ENCODE results near the gene FAM78B.
A peak's percentile ranks its signal among the peaks of the same experiment; 100 is the strongest.

The FAM78B gene

GRCh38 chr1:166119471-166119965 is 47.3 kb downstream of the FAM78B start:
- no peak for TF ChIP-seq GATA3 (IDR thresholded peaks at IDR 0.05; ENCODE audit: low read depth, low read length)
- 0 out of 2 replicates have a peak, but pooled peaks have one; percentile 17 for TF ChIP-seq GATA2 (IDR thresholded peaks at IDR 0.05; ENCODE audit: low read depth, low read length)

GRCh38 chr1:166117776-166118175 is 49.0 kb downstream of the FAM78B start:
- TF ChIP-seq GATA3 (IDR thresholded peaks at IDR 0.05; ENCODE audit: low read depth, low read length) (no peak), GATA2 (IDR thresholded peaks at IDR 0.05; ENCODE audit: low read depth, low read length) (no peak)

GRCh38 chr1:166116026-166116425 is 50.8 kb downstream of the FAM78B start:
- TF ChIP-seq GATA3 (IDR thresholded peaks at IDR 0.05; ENCODE audit: low read depth, low read length) (no peak), GATA2 (IDR thresholded peaks at IDR 0.05; ENCODE audit: low read depth, low read length) (no peak)

- TF ChIP-seq GATA3 (IDR thresholded peaks at IDR 0.05; ENCODE audit: low read depth, low read length) (no peak), GATA2 (IDR thresholded peaks at IDR 0.05; ENCODE audit: low read depth, low read length) (no peak)
Observed at GRCh38 chr1:166114419-166114818, 52.4 kb downstream of the FAM78B start.

- TF ChIP-seq GATA3 (IDR thresholded peaks at IDR 0.05; ENCODE audit: low read depth, low read length) (no peak), GATA2 (IDR thresholded peaks at IDR 0.05; ENCODE audit: low read depth, low read length) (no peak)
Observed at GRCh38 chr1:166113630-166114029, 53.2 kb downstream of the FAM78B start.

GRCh38 chr1:166113031-166113430 is 53.8 kb downstream of the FAM78B start:
- TF ChIP-seq GATA3 (IDR thresholded peaks at IDR 0.05; ENCODE audit: low read depth, low read length) (no peak), GATA2 (IDR thresholded peaks at IDR 0.05; ENCODE audit: low read depth, low read length) (no peak)

- no peak for TF ChIP-seq GATA3 (IDR thresholded peaks at IDR 0.05; ENCODE audit: low read depth, low read length)
- no peak for TF ChIP-seq GATA2 (IDR thresholded peaks at IDR 0.05; ENCODE audit: low read depth, low read length)
Observed at GRCh38 chr1:166112425-166112824, 54.4 kb downstream of the FAM78B start.

GRCh38 chr1:166111430-166111829 is 55.4 kb downstream of the FAM78B start:
- TF ChIP-seq GATA2 (IDR thresholded peaks at IDR 0.05; ENCODE audit: low read depth, low read length) (no peak), GATA3 (IDR thresholded peaks at IDR 0.05; ENCODE audit: low read depth, low read length) (no peak)

GRCh38 chr1:166090244-166090643 is 76.6 kb downstream of the FAM78B start:
- TF ChIP-seq GATA3 (IDR thresholded peaks at IDR 0.05; ENCODE audit: low read depth, low read length), result no peak
- TF ChIP-seq GATA2 (IDR thresholded peaks at IDR 0.05; ENCODE audit: low read depth, low read length), result no peak

GRCh38 chr1:166089804-166090203 is 77.0 kb downstream of the FAM78B start:
- TF ChIP-seq GATA3 (IDR thresholded peaks at IDR 0.05; ENCODE audit: low read depth, low read length), result no peak
- no peak for TF ChIP-seq GATA2 (IDR thresholded peaks at IDR 0.05; ENCODE audit: low read depth, low read length)

- TF ChIP-seq GATA2 (IDR thresholded peaks at IDR 0.05; ENCODE audit: low read depth, low read length) (no peak), GATA3 (IDR thresholded peaks at IDR 0.05; ENCODE audit: low read depth, low read length) (no peak)
Observed at GRCh38 chr1:166088572-166088955, 78.2 kb downstream of the FAM78B start.

- no peak for TF ChIP-seq GATA3 (IDR thresholded peaks at IDR 0.05; ENCODE audit: low read depth, low read length)
- TF ChIP-seq GATA2 (IDR thresholded peaks at IDR 0.05; ENCODE audit: low read depth, low read length), result no peak
Observed at GRCh38 chr1:166087734-166088571, 78.8 kb downstream of the FAM78B start.

GRCh38 chr1:166086113-166086883 is 80.5 kb downstream of the FAM78B start:
- TF ChIP-seq GATA2 (IDR thresholded peaks at IDR 0.05; ENCODE audit: low read depth, low read length) (no peak), GATA3 (IDR thresholded peaks at IDR 0.05; ENCODE audit: low read depth, low read length) (no peak)

GRCh38 chr1:166084613-166085012 is 82.2 kb downstream of the FAM78B start:
- TF ChIP-seq GATA2 (IDR thresholded peaks at IDR 0.05; ENCODE audit: low read depth, low read length) (no peak), GATA3 (IDR thresholded peaks at IDR 0.05; ENCODE audit: low read depth, low read length) (no peak)
